ENCODE data around the gene SLC26A1.
A peak's percentile ranks its signal among the peaks of the same experiment; 100 is the strongest.

The SLC26A1 gene

DNA sequence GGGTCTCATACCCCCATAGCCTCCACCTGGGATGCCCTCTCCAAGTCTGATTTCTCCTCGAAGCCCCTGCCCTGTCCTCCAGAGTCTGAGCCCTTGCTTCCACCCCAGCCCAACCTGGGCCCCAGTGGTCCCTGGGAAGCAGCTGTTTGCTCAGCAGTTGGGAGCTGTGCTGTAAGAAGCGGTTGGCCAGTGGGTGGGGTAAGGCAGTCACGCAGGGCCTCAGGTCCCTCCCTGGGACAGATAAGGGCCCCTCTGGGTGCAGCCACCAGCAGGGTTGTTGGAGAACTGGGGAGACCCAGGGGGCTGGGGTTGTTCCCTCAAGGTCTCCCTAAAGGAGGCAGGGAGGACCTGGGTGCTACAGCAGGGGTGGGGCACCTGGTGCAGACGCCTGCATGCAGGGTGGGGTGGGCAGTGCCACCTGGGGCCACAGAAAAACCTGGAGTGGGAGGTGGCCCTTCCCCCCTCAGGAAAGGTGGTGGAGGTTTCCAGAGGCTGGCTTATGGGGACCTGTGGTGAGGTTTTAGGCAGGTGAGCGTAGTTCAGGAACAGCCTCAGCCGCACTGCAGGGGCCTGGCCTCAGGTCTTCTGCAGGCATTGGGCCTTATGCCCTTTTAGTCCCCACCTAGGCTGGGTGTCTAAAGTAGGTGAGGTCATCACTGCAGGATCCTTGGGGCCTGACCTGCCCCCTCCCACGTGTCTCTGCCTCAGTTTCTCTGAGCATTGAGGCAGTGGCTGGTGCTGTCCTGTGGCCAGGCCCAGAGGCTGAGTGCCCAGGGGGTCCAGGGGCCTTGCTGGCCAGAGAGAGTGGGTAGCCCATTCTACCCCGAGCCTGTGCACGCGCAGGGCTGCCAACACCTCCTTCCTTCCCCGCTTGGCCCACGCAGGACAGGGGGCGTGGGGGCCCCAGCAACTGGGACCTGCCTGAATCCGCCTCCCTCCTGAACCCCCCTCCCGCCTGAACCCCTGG is 3.1 kb upstream of the SLC26A1 start:
- Histone ChIP-seq H3K4me3 (ENCODE audit: insufficient read depth in 1 of 2, low read depth in 1 of 2, low read length in 2 of 2) (no peak overlapping the region), H3K4me1 (ENCODE audit: control insufficient read depth, insufficient read depth, low read depth, low read length) (peaks cover 33% of the 10 kb centered on the region), H2AK5ac (ENCODE audit: low read length, severe bottlenecking) (no peak overlapping the region), H3K27me3 (ENCODE audit: control insufficient read depth in 1 of 2, insufficient read depth in 1 of 2, low read length in 2 of 2) (peaks cover 41 to 46% of the 10 kb centered on the region in 2 experiments), H4K8ac (ENCODE audit: low read length) (no peak overlapping the region), H3K79me1 (replicated peaks; ENCODE audit: low read length, poor library complexity, severe bottlenecking) (peaks cover 4% of the 10 kb centered on the region), H3K9me3 (ENCODE audit: control insufficient read depth, low read length) (no peaks in the 10 kb centered on the region), H3K27ac (ENCODE audit: low read length, poor library complexity, severe bottlenecking) (no peak overlapping the region), H3K23ac (ENCODE audit: low read length in 2 of 2) (no peak overlapping the region), H2BK15ac (ENCODE audit: low read depth, poor library complexity, severe bottlenecking) (no peak overlapping the region), H3K14ac (ENCODE audit: low read length in 2 of 2) (peak overlapping the region in 1 of 2 experiments; percentile 18), H2BK12ac (ENCODE audit: low read length in 2 of 2) (no peak overlapping the region), H3K18ac (ENCODE audit: low read depth in 1 of 2, low read length in 2 of 2) (no peak overlapping the region), H3K36me3 (ENCODE audit: control insufficient read depth in 1 of 2, insufficient read depth in 2 of 2, low read depth in 1 of 2, low read length in 2 of 2) (peaks cover 2 to 10% of the 10 kb centered on the region in 2 experiments), H4K91ac (ENCODE audit: low read length) (no peak overlapping the region), H2BK5ac (ENCODE audit: low read depth, low read length, poor library complexity, severe bottlenecking) (no peak overlapping the region), H3K9ac (ENCODE audit: low read length) (no peak overlapping the region), H2AFZ (ENCODE audit: low read depth, low read length) (no peak overlapping the region), H3K4me2 (ENCODE audit: low read length, poor library complexity, severe bottlenecking) (no peak overlapping the region), H3K4ac (ENCODE audit: low read depth in 1 of 2, low read length in 2 of 2) (no peak overlapping the region), H2BK120ac (ENCODE audit: low read depth, low read length) (no peak overlapping the region)
- 71% methylated on average over 15 of the region's 15 CpGs for WGBS
- no peak for DNase-seq

DNA sequence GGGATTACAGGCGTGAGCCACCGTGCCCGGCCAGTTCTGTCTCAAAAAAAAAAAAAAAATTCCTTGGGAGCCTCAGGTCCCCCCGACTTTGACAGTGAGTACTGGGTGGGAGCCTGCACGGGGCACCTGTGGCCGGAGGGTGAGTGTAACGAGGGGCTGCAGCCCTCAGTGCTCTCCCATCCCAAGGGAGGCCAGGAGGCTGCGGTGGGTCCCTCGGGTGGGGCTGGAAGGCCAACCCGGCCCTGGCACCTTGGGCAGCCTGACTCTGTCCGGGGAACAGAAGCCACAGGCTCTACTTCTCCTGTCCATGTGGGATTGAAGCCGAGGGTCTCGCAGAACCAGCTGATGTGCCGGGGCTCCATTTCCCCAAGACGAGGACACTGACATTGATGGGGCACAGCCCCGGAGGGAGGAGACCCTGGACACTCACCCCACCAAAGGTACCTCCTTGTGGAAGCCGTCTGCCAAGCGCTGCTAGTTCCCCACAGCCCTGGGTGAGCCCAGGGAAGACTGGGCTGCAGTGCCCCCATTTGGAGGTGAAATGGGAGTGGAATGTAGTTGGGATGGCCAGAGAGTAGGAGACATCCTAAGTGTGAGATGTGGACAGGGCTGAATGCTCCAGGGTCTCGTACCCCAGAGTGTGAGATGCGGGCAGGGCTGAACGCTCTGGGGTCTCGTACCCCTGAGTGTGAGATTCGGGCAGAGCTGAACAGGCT is 2.3 kb upstream of the SLC26A1 start:
- DNase-seq: no peak
- peaks cover 33% of the 10 kb centered on the region for H3K4me1 ChIP-seq (ENCODE audit: control insufficient read depth, insufficient read depth, low read depth, low read length)
- H2AFZ ChIP-seq (ENCODE audit: low read depth, low read length): no peak overlapping the region
- H3K9me3 ChIP-seq (ENCODE audit: control insufficient read depth, low read length): no peaks in the 10 kb centered on the region
- peaks cover 7% of the 10 kb centered on the region for H3K79me1 ChIP-seq (replicated peaks; ENCODE audit: low read length, poor library complexity, severe bottlenecking)
- no peak overlapping the region for H2AK5ac ChIP-seq (ENCODE audit: low read length, severe bottlenecking)
- no peak overlapping the region for H2BK5ac ChIP-seq (ENCODE audit: low read depth, low read length, poor library complexity, severe bottlenecking)
- no peak overlapping the region for H3K27ac ChIP-seq (ENCODE audit: low read length, poor library complexity, severe bottlenecking)
- H3K23ac ChIP-seq (ENCODE audit: low read length in 2 of 2): no peak overlapping the region
- no peak overlapping the region for H3K9ac ChIP-seq (ENCODE audit: low read length)
- H3K36me3 ChIP-seq (ENCODE audit: control insufficient read depth in 1 of 2, insufficient read depth in 2 of 2, low read depth in 1 of 2, low read length in 2 of 2): peaks cover 9 to 18% of the 10 kb centered on the region in 2 experiments
- no peak overlapping the region for H4K8ac ChIP-seq (ENCODE audit: low read length)
- no peak overlapping the region for H3K18ac ChIP-seq (ENCODE audit: low read depth in 1 of 2, low read length in 2 of 2)
- no peak overlapping the region for H3K14ac ChIP-seq (ENCODE audit: low read length in 2 of 2)
- H2BK15ac ChIP-seq (ENCODE audit: low read depth, poor library complexity, severe bottlenecking): no peak overlapping the region
- H3K4ac ChIP-seq (ENCODE audit: low read depth in 1 of 2, low read length in 2 of 2): no peak overlapping the region
- 87% methylated on average over 23 of the region's 23 CpGs for WGBS
- H3K4me2 ChIP-seq (ENCODE audit: low read length, poor library complexity, severe bottlenecking): no peak overlapping the region
- no peak overlapping the region for H3K4me3 ChIP-seq (ENCODE audit: insufficient read depth in 1 of 2, low read depth in 1 of 2, low read length in 2 of 2)
- no peak overlapping the region for H4K91ac ChIP-seq (ENCODE audit: low read length)
- H3K27me3 ChIP-seq (ENCODE audit: control insufficient read depth in 1 of 2, insufficient read depth in 1 of 2, low read length in 2 of 2): peaks cover 33 to 37% of the 10 kb centered on the region in 2 experiments
- H2BK120ac ChIP-seq (ENCODE audit: low read depth, low read length): no peak overlapping the region
- H2BK12ac ChIP-seq (ENCODE audit: low read length in 2 of 2): no peak overlapping the region

GRCh38 chr4:992297-993110 is 700 bp downstream of the SLC26A1 start:
- Histone ChIP-seq H3K4me3 (ENCODE audit: insufficient read depth in 1 of 2, low read depth in 1 of 2, low read length in 2 of 2) (no peak overlapping the region), H3K27ac (ENCODE audit: low read length, poor library complexity, severe bottlenecking) (no peak overlapping the region), H3K4me1 (ENCODE audit: control insufficient read depth, insufficient read depth, low read depth, low read length) (peaks cover 39% of the 10 kb centered on the region), H3K36me3 (ENCODE audit: control insufficient read depth in 1 of 2, insufficient read depth in 2 of 2, low read depth in 1 of 2, low read length in 2 of 2) (peaks cover 19 to 44% of the 10 kb centered on the region in 2 experiments), H2BK5ac (ENCODE audit: low read depth, low read length, poor library complexity, severe bottlenecking) (no peak overlapping the region), H3K79me1 (replicated peaks; ENCODE audit: low read length, poor library complexity, severe bottlenecking) (peaks cover 23% of the 10 kb centered on the region), H3K4ac (ENCODE audit: low read depth in 1 of 2, low read length in 2 of 2) (no peak overlapping the region), H3K27me3 (ENCODE audit: control insufficient read depth in 1 of 2, insufficient read depth in 1 of 2, low read length in 2 of 2) (peaks cover 13 to 18% of the 10 kb centered on the region in 2 experiments), H3K23ac (ENCODE audit: low read length in 2 of 2) (no peak overlapping the region), H2AK5ac (ENCODE audit: low read length, severe bottlenecking) (no peak overlapping the region), H3K4me2 (ENCODE audit: low read length, poor library complexity, severe bottlenecking) (peak overlapping the region; percentile 31), H3K9me3 (ENCODE audit: control insufficient read depth, low read length) (no peaks in the 10 kb centered on the region), H2AFZ (ENCODE audit: low read depth, low read length) (no peak overlapping the region), H3K9ac (ENCODE audit: low read length) (no peak overlapping the region), H2BK120ac (ENCODE audit: low read depth, low read length) (no peak overlapping the region), H3K18ac (ENCODE audit: low read depth in 1 of 2, low read length in 2 of 2) (no peak overlapping the region), H4K8ac (ENCODE audit: low read length) (no peak overlapping the region), H2BK12ac (ENCODE audit: low read length in 2 of 2) (no peak overlapping the region), H3K14ac (ENCODE audit: low read length in 2 of 2) (peak overlapping the region in 1 of 2 experiments; percentile 19), H4K91ac (ENCODE audit: low read length) (no peak overlapping the region), H2BK15ac (ENCODE audit: low read depth, poor library complexity, severe bottlenecking) (no peak overlapping the region)
- WGBS: 74% methylated on average over 24 of the region's 25 CpGs
- peak; percentile 71 for DNase-seq

Data from mesenchymal stem cell (in vitro differentiated cells and primary cell).